Measurements from ENCODE around the gene DOHH.

GRCh38 chr19:3524078-3524842 is 23.8 kb upstream of the DOHH start:
- TF ChIP-seq CTCF (IDR thresholded peaks at IDR 0.05 in 4 of 5, conservative IDR thresholded peaks at IDR 0.05 in 1 of 5) (no peak), POLR2A (IDR thresholded peaks at IDR 0.05) (no peak)

All from gastrocnemius medialis (tissue), 4 donors.